ENCODE results near the gene GBGT1. TPM values are rescaled to one million over a fixed set of nuclear protein-coding genes. Genes with fewer than 3 reads are reported as not detected.
"Not testable (repeated sequence)": the region's sequence is repeated elsewhere in the genome, so short reads cannot be mapped to it uniquely, and the experiment has no call there.

Gene GBGT1
- total RNA-seq, 3 donors from 2014 or later, result 4.3 to 14.0 (median 8.6) TPM

GRCh38 chr9:133207540-133208170 is 43.9 kb upstream of the GBGT1 start:
- Histone ChIP-seq H3K4me3 (no peak overlapping the region), H3K9me3 (no peaks in the 10 kb centered on the region), H3K36me3 (ENCODE audit: low read depth) (no peaks in the 10 kb centered on the region), H3K4me1 (ENCODE audit: low read depth) (no peaks in the 10 kb centered on the region)
- ATAC-seq, result no peak
- DNase-seq, result no peak
- TF ChIP-seq, protein P1, sequence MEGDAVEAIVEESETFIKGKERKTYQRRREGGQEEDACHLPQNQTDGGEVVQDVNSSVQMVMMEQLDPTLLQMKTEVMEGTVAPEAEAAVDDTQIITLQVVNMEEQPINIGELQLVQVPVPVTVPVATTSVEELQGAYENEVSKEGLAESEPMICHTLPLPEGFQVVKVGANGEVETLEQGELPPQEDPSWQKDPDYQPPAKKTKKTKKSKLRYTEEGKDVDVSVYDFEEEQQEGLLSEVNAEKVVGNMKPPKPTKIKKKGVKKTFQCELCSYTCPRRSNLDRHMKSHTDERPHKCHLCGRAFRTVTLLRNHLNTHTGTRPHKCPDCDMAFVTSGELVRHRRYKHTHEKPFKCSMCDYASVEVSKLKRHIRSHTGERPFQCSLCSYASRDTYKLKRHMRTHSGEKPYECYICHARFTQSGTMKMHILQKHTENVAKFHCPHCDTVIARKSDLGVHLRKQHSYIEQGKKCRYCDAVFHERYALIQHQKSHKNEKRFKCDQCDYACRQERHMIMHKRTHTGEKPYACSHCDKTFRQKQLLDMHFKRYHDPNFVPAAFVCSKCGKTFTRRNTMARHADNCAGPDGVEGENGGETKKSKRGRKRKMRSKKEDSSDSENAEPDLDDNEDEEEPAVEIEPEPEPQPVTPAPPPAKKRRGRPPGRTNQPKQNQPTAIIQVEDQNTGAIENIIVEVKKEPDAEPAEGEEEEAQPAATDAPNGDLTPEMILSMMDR (IDR thresholded peaks at IDR 0.05), result no peak
- intact Hi-C loops (cut with DNase I, micrococcal nuclease), result no loop called here

- Histone ChIP-seq H3K9me3 (no peaks in the 10 kb centered on the region), H3K4me3 (no peak overlapping the region), H3K4me1 (ENCODE audit: low read depth) (no peaks in the 10 kb centered on the region), H3K36me3 (ENCODE audit: low read depth) (no peaks in the 10 kb centered on the region)
- TF ChIP-seq, protein P1 (IDR thresholded peaks at IDR 0.05), result no peak
- intact Hi-C loops (cut with DNase I, micrococcal nuclease), result no loop called here
- DNase-seq, result no peak
- ATAC-seq, result no peak
Observed at GRCh38 chr9:133207021-133207531, 43.4 kb upstream of the GBGT1 start.

DNA sequence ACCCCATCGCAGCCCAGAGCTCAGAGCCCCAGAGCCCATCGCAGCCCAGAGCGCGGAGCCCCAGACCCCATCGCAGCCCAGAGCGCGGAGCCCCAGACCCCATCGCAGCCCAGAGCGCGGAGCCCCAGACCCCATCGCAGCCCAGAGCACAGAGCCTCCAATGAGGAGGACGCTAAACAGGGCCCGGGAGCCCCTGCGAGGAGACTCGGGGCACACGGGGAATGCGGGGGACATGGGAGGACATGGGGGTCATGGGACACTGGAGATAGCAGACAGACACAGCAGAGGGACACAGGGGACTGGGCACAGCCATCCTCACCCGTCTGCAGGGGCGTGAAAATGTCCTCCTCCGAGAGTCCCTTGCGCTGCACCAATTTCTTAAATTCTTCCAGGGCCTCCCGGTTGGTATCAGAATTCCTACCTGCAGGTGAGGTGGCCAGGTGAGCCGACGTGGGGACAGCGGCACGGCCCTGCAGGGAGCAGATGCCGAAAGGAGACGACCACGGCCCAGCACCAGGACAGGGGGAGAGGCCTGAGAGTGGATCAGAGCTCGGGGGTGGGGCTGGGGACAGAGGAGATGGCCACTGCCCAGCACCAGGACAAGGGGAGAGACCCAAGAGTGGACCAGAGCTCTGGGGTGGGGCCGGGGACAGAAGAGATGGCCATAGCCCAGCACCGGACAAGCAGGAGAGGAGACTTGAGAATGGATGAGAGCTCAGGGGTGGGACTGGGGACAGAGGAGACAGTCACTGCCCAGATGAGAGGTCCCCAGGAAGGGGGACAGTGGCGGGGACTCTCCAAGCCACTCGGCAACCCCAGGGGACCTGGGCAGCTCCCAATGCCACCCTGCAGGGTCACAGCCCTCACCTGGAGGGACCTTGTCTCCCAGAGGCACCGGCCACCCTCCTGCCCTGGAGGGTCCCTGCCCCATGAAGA is 42.5 kb upstream of the GBGT1 start:
- Histone ChIP-seq H3K4me3 (no peak overlapping the region), H3K36me3 (ENCODE audit: low read depth) (no peaks in the 10 kb centered on the region), H3K9me3 (no peaks in the 10 kb centered on the region), H3K4me1 (ENCODE audit: low read depth) (no peaks in the 10 kb centered on the region)
- DNase-seq (no peak), ATAC-seq (no peak)
- intact Hi-C loops (cut with DNase I, micrococcal nuclease), result no loop called here
- TF ChIP-seq, protein P1 (IDR thresholded peaks at IDR 0.05), result no peak

GRCh38 chr9:133205481-133205887 is 41.8 kb upstream of the GBGT1 start:
- H3K4me3 ChIP-seq; H3K36me3 ChIP-seq (ENCODE audit: low read depth); H3K9me3 ChIP-seq; ATAC-seq; H3K4me1 ChIP-seq (ENCODE audit: low read depth); DNase-seq; intact Hi-C loops (cut with DNase I, micrococcal nuclease): not testable (repeated sequence)

DNA sequence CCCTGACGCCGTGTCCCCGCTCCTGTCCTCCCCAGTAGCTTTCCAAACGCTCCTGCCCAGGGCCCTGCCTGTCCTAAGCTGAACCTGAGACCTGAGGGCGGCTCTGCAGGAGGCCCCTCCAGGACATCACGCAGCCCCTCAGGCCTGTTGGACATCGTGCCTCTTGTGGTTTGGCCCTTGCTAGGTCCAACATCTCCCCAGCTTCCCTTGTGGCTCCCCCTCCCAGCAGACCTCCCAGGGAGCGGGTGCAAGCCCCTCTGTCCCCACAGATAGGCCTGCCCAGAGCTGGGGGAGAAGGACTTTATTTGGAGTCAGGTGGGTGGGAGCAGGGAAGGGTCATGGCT is 41.3 kb upstream of the GBGT1 start:
- TF ChIP-seq, protein P1 (IDR thresholded peaks at IDR 0.05), result no peak
- no peaks in the 10 kb centered on the region for H3K36me3 ChIP-seq (ENCODE audit: low read depth)
- no peak overlapping the region for H3K4me3 ChIP-seq
- DNase-seq (no peak), ATAC-seq (no peak)
- no peaks in the 10 kb centered on the region for H3K4me1 ChIP-seq (ENCODE audit: low read depth)
- no peaks in the 10 kb centered on the region for H3K9me3 ChIP-seq
- intact Hi-C loops (cut with DNase I, micrococcal nuclease), result no loop called here
